Activated CD4-positive, alpha-beta T cell treated with anti-CD3 and anti-CD28 coated beads, Interleukin-2, Interleukin-6, amounts not matched to agents 100 ng/mL and 50 ng/mL, durations not matched to agents 16 hours and 8 hours (primary cell): ENCODE measurements around the gene SCARB2.

Experiments
- DNase-seq: peaks from one replicate; pipeline ENCODE4 v3.0.0-alpha.2; 2020

The SCARB2 gene

DNA sequence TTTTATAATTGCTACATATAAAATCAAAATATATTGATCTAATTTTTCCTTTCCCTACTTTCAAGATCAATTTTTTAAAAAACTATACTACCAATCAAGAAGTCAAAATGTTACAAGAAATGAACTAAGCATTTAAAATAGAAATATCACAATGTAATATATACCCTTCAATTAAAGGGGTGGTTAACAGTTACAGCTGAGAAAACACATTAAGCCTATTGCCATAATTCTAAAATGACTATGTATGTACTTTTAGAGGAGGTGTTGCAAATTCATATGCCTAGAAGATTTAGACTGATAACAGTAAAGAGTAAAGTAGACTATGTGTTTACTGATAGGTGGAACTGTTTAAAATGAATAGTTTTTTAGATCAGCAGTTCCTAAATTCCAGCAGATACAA is 69.1 kb downstream of the SCARB2 start:
- no peak for DNase-seq

DNA sequence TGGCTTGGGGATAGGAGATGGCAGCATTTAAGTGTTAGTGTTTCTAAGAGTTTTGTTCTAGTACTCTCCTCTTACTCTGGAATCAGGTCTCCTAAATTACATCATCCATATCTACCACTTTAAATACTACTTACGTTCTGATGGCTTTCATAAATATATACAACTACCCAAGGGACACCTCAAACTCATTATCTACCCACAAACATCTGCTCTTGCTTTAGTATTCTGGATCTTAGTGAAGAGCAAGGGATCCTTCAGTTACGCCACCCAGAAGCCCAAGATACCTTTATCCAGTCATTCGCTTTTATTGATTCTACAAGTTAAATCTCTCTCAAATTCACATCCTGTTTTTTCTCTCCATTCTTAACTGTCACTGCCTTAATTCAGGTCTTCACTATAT is 72.4 kb downstream of the SCARB2 start:
- DNase-seq: no peak

DNA sequence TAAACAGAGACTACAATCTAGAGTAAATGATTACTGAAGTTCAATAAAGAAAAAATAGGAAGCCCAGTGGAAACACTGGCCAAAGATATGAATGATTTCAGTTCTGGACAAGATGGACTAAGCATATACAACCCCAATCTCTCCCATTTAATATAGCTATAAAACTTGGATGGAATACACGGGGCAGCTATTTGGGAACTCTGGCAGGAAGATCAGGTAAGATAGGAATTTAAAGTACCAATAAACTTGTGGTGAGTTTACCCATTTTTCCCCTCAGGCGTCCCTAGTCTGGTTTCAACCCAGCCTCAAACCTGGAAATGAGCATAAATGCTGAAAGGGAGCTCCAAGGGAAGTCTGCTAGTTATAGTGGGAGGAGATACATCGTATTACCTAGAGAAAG is 85.9 kb downstream of the SCARB2 start:
- no peak for DNase-seq

DNA sequence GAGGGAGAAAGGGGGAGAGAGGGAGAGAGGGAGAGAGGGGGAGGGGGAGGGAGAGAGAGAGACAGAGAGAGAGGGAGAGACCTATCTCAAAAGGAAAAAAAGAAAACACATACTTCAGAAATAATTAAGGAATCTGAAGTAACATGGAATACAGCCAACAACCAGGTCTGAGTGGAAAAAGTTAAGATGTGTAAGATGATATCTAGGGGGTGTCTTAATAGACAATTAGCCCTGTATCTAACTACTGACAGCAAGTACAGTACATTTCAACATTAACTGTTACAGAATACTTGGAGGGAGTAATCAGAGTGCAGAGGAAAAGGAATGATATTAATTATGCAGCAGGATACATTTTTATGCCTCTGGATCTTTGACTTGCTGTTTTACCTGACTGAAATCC is 87.8 kb downstream of the SCARB2 start:
- DNase-seq: no peak

DNA sequence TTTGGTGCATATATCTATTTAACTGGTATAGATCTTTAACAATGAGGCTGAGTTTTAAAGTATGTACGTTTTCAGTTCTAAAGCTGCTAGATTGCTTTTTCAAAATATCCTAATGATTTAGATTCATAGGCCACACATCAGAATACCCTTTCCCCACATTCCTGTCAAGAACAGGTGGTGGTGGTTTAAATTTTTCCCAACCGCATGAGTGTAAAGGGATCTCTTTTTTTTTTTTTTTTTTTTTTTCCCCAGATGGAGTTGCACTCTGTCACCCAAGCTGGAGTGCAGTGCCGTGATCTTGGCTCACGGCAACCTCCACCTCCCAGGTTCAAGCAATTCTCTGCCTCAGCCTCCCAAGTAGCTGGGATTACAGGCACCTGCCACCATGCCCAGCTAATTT is 93.4 kb downstream of the SCARB2 start:
- no peak for DNase-seq

DNA sequence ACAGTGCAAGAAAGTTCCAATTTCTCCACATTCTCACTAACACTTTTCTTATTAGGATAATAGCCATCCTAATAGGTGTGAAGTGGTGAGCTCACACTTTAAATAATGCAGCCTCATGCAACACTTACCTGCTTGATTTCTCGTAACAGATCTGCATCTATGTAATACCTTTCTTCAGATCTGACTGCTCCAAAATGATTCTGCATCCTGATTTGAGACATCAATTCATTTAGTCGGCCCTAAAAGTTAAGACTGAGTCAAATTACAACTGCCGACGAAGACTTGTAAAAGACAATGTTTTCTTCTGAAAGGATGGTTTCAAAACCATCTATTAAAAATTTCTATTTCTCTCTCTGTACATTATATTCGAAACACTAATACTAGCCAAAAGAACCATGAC is 96.1 kb downstream of the SCARB2 start:
- peak; percentile 49 for DNase-seq

DNA sequence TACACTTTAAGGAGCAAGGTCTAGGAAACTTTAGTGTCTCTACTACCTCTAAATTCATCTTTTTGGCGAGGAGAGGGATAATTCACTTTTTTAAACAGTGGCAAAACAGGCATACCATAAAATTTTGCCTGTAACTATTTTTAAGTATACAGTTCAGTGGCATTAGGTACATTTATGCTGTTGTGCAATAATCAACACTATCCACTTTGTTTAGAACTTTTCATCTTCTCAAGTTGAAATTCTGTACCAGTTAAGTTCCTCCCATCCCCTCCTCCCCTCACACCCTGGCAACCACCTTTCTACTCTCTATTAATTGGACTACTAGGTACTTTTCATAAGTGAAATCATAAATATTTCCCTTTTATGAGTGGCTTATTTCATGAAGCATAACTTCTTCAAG is 96.8 kb downstream of the SCARB2 start:
- no peak for DNase-seq
